ENCODE results near the gene TEX53. TPM values are rescaled to one million over a fixed set of nuclear protein-coding genes. Genes with fewer than 3 reads are reported as not detected.

TEX53 gene
- total RNA-seq, 1 donor from 2014 or later: not detected

DNA sequence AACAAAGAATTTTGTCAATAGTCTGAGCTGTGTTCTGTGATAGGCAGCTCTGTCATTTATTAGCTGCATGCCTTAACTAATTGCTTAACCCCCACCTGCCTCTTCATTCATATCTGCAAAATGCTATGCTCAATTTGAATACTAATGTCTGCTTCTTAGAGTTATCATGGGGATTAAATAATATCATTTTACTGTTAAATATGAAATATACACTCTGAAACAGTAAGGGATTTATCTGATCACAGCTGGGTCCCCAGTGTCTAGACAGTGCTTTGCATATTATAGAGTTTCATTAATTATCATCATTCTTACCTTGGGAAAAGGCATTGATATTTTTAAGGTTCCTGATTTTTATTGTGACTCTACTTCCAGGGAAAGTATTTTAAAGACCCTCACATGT, 12.4 kb upstream of the TEX53 start:
- Histone ChIP-seq H3K9me3 (no peaks in the 10 kb centered on the region), H3K27ac (no peak overlapping the region), H3K4me1 (no peaks in the 10 kb centered on the region), H3K4me3 (no peak overlapping the region), H3K27me3 (no peaks in the 10 kb centered on the region), H3K36me3 (no peaks in the 10 kb centered on the region)
- TF ChIP-seq POLR2AphosphoS5 (IDR thresholded peaks at IDR 0.05; ENCODE audit: insufficient read depth in 1 of 2, low read depth in 1 of 2) (no peak), POLR2A (IDR thresholded peaks at IDR 0.05) (no peak), CTCF (IDR thresholded peaks at IDR 0.05) (no peak)
- intact Hi-C loops (cut with DNase I): loop anchor here (10.0 kb wide), 1 partner anchor 245 kb away; no protein-coding TSS in a partner anchor
- DNase-seq (ENCODE audit: extremely low spot score in 2 of 2): no peak

DNA sequence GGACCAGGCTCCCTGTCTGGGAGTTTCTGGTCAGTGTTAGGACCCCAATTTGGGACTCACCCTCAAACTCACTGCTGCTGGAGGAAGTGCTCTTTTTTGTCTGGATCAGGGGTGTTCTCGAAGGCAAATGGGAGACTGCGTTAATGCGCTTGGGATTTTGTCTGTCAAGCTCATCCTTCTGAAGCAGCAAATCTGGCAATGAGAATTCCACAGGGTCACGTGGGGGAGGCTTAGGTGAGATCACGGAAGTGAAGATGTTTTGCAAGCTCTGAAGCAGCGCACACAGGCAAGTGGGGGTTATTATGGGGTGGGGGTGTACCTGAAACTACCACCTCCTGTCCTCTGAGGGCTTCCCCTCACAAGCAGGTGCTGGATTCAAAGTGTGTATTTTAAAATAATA, 10.5 kb upstream of the TEX53 start:
- H3K9me3 ChIP-seq: no peaks in the 10 kb centered on the region
- H3K4me3 ChIP-seq: no peak overlapping the region
- no peak for TF ChIP-seq POLR2AphosphoS5 (IDR thresholded peaks at IDR 0.05; ENCODE audit: insufficient read depth in 1 of 2, low read depth in 1 of 2)
- no peak for TF ChIP-seq POLR2A (IDR thresholded peaks at IDR 0.05)
- no peak for TF ChIP-seq CTCF (IDR thresholded peaks at IDR 0.05)
- no peaks in the 10 kb centered on the region for H3K27me3 ChIP-seq
- no peaks in the 10 kb centered on the region for H3K36me3 ChIP-seq
- DNase-seq (ENCODE audit: extremely low spot score in 2 of 2): peak; percentile 40 to 82
- no peak overlapping the region for H3K27ac ChIP-seq
- intact Hi-C loops (cut with DNase I): no loop called here
- H3K4me1 ChIP-seq: no peaks in the 10 kb centered on the region

GRCh38 chr9:114666851-114667250, 9.2 kb upstream of the TEX53 start:
- no peaks in the 10 kb centered on the region for H3K9me3 ChIP-seq
- no peaks in the 10 kb centered on the region for H3K27me3 ChIP-seq
- H3K36me3 ChIP-seq: no peaks in the 10 kb centered on the region
- peak; percentile 20 to 70 for DNase-seq (ENCODE audit: extremely low spot score in 2 of 2)
- H3K4me1 ChIP-seq: no peaks in the 10 kb centered on the region
- no peak overlapping the region for H3K4me3 ChIP-seq
- H3K27ac ChIP-seq: no peak overlapping the region
- intact Hi-C loops (cut with DNase I): no loop called here
- TF ChIP-seq CTCF (IDR thresholded peaks at IDR 0.05) (no peak), POLR2A (IDR thresholded peaks at IDR 0.05) (no peak), POLR2AphosphoS5 (IDR thresholded peaks at IDR 0.05; ENCODE audit: insufficient read depth in 1 of 2, low read depth in 1 of 2) (no peak)

GRCh38 chr9:114666401-114666800, 8.8 kb upstream of the TEX53 start:
- no peaks in the 10 kb centered on the region for H3K9me3 ChIP-seq
- H3K27me3 ChIP-seq: no peaks in the 10 kb centered on the region
- H3K36me3 ChIP-seq: no peaks in the 10 kb centered on the region
- no peaks in the 10 kb centered on the region for H3K4me1 ChIP-seq
- DNase-seq (ENCODE audit: extremely low spot score in 2 of 2): peak; percentile 28 to 49
- intact Hi-C loops (cut with DNase I): no loop called here
- H3K27ac ChIP-seq: no peak overlapping the region
- no peak overlapping the region for H3K4me3 ChIP-seq
- TF ChIP-seq CTCF (IDR thresholded peaks at IDR 0.05) (no peak), POLR2AphosphoS5 (IDR thresholded peaks at IDR 0.05; ENCODE audit: insufficient read depth in 1 of 2, low read depth in 1 of 2) (no peak), POLR2A (IDR thresholded peaks at IDR 0.05) (no peak)

- intact Hi-C loops (cut with DNase I): no loop called here
- Histone ChIP-seq H3K4me3 (no peak overlapping the region), H3K4me1 (no peaks in the 10 kb centered on the region), H3K36me3 (no peaks in the 10 kb centered on the region), H3K27me3 (no peaks in the 10 kb centered on the region), H3K27ac (no peak overlapping the region), H3K9me3 (no peaks in the 10 kb centered on the region)
- no peak for DNase-seq (ENCODE audit: extremely low spot score in 2 of 2)
- TF ChIP-seq POLR2A (IDR thresholded peaks at IDR 0.05) (no peak), CTCF (IDR thresholded peaks at IDR 0.05) (no peak), POLR2AphosphoS5 (IDR thresholded peaks at IDR 0.05; ENCODE audit: insufficient read depth in 1 of 2, low read depth in 1 of 2) (no peak)
Observed at GRCh38 chr9:114664181-114664580, 6.6 kb upstream of the TEX53 start.

All from vagina (tissue), 2 donors.